Stomach (tissue), 9 donors: ENCODE results near the gene PLEKHA6. TPM values are rescaled to one million over a fixed set of nuclear protein-coding genes. Genes with fewer than 3 reads are reported as not detected.

ENCODE experiments used
- DNase-seq, 2 donors: peaks; one replicate each; pipeline versions ENCODE4 v3.0.0 to v3.0.0-alpha.2; 2013 to 2019
- H3K27ac ChIP-seq, 5 donors: fragments of 200-600 bp in 4 of 5; sonication (generic) in 4 of 5; one replicate each; pipeline ENCODE4 v1.5.1; 2013 to 2019; ENCODE audit warnings: mild to moderate bottlenecking in 1 of 5, moderate library complexity in 1 of 5
- H3K27me3 ChIP-seq, 3 donors: fragments of 200-600 bp; sonication (generic); one replicate each; pipeline ENCODE4 v1.5.1; 2017 to 2019; ENCODE audit warnings: mixed run types in 1 of 3
- H3K36me3 ChIP-seq, 4 donors: fragments of 200-600 bp; sonication (generic); 1 replicate in 3 of 4; 2 replicates in 1 of 4; pipeline ENCODE4 v1.5.1; 2016 to 2019
- H3K4me1 ChIP-seq, 4 donors: fragments of 200-600 bp; sonication (generic); one replicate each; pipeline ENCODE4 v1.5.1; 2016 to 2019
- H3K4me3 ChIP-seq, 4 donors: fragments of 200-600 bp; sonication (generic) in 3 of 4; one replicate each; pipeline ENCODE4 v1.5.1; 2016 to 2019; ENCODE audit warnings: mild to moderate bottlenecking in 1 of 4
- H3K9me3 ChIP-seq, 4 donors: fragments of 200-600 bp; sonication (generic); one replicate each; pipeline ENCODE4 v1.5.1; 2016 to 2019
- CTCF ChIP-seq, 7 experiments: fragments of 450-650 bp in 4 of 7; fragments of 200-600 bp in 3 of 7; sonication (generic) in 3 of 7; IDR thresholded peaks; one replicate each; pipeline ENCODE4 v1.5.1; 2016 to 2019; ENCODE audit warnings: antibody characterized with exemption in 7 of 7, control low read depth in 2 of 7, mild to moderate bottlenecking in 1 of 7
- EP300 ChIP-seq: sonication (generic); formaldehyde crosslinking; IDR thresholded peaks from one replicate; pipeline ENCODE4 v1.6.1; 2017; ENCODE audit warnings: antibody characterized with exemption
- POLR2A ChIP-seq, 4 donors: fragments of 450-650 bp; IDR thresholded peaks; one replicate each; pipeline ENCODE4 v1.6.1; 2016; ENCODE audit warnings: antibody characterized with exemption in 4 of 4, control low read depth in 2 of 4, mild to moderate bottlenecking in 1 of 4, moderate library complexity in 1 of 4
- POLR2AphosphoS5 ChIP-seq, 3 donors: sonication (generic); formaldehyde crosslinking; IDR thresholded peaks; one replicate each; pipeline ENCODE4 v1.6.1; 2016; ENCODE audit warnings: antibody characterized with exemption in 3 of 3
- WGBS, 5 donors: extraction: QIAGEN DNeasy Blood & Tissue Kit in 3 of 5; methylation state at CpG; one replicate each; pipeline versions ENCODE4 v1.1.5 to v1.1.7; 2013 to 2018; 5-methylcytosine and 5-hydroxymethylcytosine counted together
- intact Hi-C: fragments of 100-400 bp; cut with DNase I; formaldehyde crosslinking; loops from one replicate; pipeline ENCODE4 v1.15.1; 2023; ENCODE audit warnings: low total_unique reads
- polyA plus RNA-seq, 3 donors: library from polyadenylated mRNA; stranded (reverse); fragments of 200-250 nt; gene quantifications; one replicate each; pipeline ENCODE4 v1.2.3, GENCODE V29; 2013
- total RNA-seq, 5 donors: library from RNA; depleted of rRNA; stranded (reverse); fragments of >200 nt; gene quantifications; one replicate each; pipeline versions ENCODE4 v1.1.0 to v1.2.3, GENCODE V29; 2014 to 2016
- donor health status: healthy with polysubstance abuse.
- donor health status: Bipolar disorder and iron deficiency.
- donor health status: healthy.

The PLEKHA6 gene
- total and polyA plus RNA-seq, 8 donors: 6.4 to 97.9 (median 34.8) TPM

GRCh38 chr1:204340081-204340889 lies 19.4 kb downstream of the PLEKHA6 start:
- no peaks in the 10 kb centered on the region for H3K9me3 ChIP-seq
- peak in 1 of 2 donors; percentile 58 for DNase-seq
- intact Hi-C loops: no loop called here
- H3K27ac ChIP-seq: no peak overlapping the region
- peaks cover 0 to 47% (median 21%) of the 10 kb centered on the region in 4 donors for H3K4me1 ChIP-seq
- H3K4me3 ChIP-seq: no peak overlapping the region
- no peaks in the 10 kb centered on the region for H3K36me3 ChIP-seq
- no peaks in the 10 kb centered on the region for H3K27me3 ChIP-seq
- TF ChIP-seq POLR2A (IDR thresholded peaks at IDR 0.05) (no peak), EP300 (no peak), POLR2AphosphoS5 (IDR thresholded peaks at IDR 0.05) (no peak), CTCF (IDR thresholded peaks at IDR 0.05) (no peak)
- WGBS, 5 donors: 74 to 84% (median 77%) methylated on average over 12 of the region's 12 CpGs

GRCh38 chr1:204339541-204339940 lies 20.2 kb downstream of the PLEKHA6 start:
- no peak for TF ChIP-seq EP300
- no peak for TF ChIP-seq CTCF (IDR thresholded peaks at IDR 0.05)
- no peak for TF ChIP-seq POLR2AphosphoS5 (IDR thresholded peaks at IDR 0.05)
- no peak for TF ChIP-seq POLR2A (IDR thresholded peaks at IDR 0.05)
- Histone ChIP-seq H3K9me3 (no peaks in the 10 kb centered on the region), H3K4me3 (no peak overlapping the region), H3K4me1 (peaks cover 0 to 41% (median 22%) of the 10 kb centered on the region in 4 donors), H3K27ac (no peak overlapping the region), H3K27me3 (no peaks in the 10 kb centered on the region), H3K36me3 (no peaks in the 10 kb centered on the region)
- intact Hi-C loops: no loop called here
- no peak for DNase-seq

- no peak overlapping the region for H3K27ac ChIP-seq
- no peaks in the 10 kb centered on the region for H3K9me3 ChIP-seq
- H3K36me3 ChIP-seq: no peaks in the 10 kb centered on the region
- intact Hi-C loops: no loop called here
- DNase-seq: no peak
- no peak for TF ChIP-seq CTCF (IDR thresholded peaks at IDR 0.05)
- no peak for TF ChIP-seq EP300
- TF ChIP-seq POLR2A (IDR thresholded peaks at IDR 0.05): no peak
- TF ChIP-seq POLR2AphosphoS5 (IDR thresholded peaks at IDR 0.05): no peak
- no peak overlapping the region for H3K4me3 ChIP-seq
- H3K27me3 ChIP-seq: no peaks in the 10 kb centered on the region
- peaks cover 0 to 44% (median 24%) of the 10 kb centered on the region in 4 donors for H3K4me1 ChIP-seq
- 88 to 96% (median 94%) methylated on average over 9 to 12 of the region's 12 CpGs for WGBS, 5 donors
Observed at GRCh38 chr1:204338997-204339396, 20.7 kb downstream of the PLEKHA6 start.

GRCh38 chr1:204338360-204338759 lies 21.4 kb downstream of the PLEKHA6 start:
- intact Hi-C loops: no loop called here
- TF ChIP-seq POLR2A (IDR thresholded peaks at IDR 0.05): no peak
- no peak for TF ChIP-seq CTCF (IDR thresholded peaks at IDR 0.05)
- TF ChIP-seq EP300: no peak
- no peak for TF ChIP-seq POLR2AphosphoS5 (IDR thresholded peaks at IDR 0.05)
- no peak overlapping the region for H3K27ac ChIP-seq
- 78 to 84% (median 81%) methylated on average over 2 of the region's 2 CpGs for WGBS, 5 donors
- peaks cover 0 to 50% (median 30%) of the 10 kb centered on the region in 4 donors for H3K4me1 ChIP-seq
- no peaks in the 10 kb centered on the region for H3K27me3 ChIP-seq
- H3K9me3 ChIP-seq: no peaks in the 10 kb centered on the region
- no peak for DNase-seq
- no peaks in the 10 kb centered on the region for H3K36me3 ChIP-seq
- H3K4me3 ChIP-seq: no peak overlapping the region
